ENCODE measurements around the gene APCDD1L. TPM values are rescaled to one million over a fixed set of nuclear protein-coding genes. Genes with fewer than 3 reads are reported as not detected.

Gene APCDD1L
- total RNA-seq, result under 1 TPM; under 0.01 to 0.34 TPM

DNA sequence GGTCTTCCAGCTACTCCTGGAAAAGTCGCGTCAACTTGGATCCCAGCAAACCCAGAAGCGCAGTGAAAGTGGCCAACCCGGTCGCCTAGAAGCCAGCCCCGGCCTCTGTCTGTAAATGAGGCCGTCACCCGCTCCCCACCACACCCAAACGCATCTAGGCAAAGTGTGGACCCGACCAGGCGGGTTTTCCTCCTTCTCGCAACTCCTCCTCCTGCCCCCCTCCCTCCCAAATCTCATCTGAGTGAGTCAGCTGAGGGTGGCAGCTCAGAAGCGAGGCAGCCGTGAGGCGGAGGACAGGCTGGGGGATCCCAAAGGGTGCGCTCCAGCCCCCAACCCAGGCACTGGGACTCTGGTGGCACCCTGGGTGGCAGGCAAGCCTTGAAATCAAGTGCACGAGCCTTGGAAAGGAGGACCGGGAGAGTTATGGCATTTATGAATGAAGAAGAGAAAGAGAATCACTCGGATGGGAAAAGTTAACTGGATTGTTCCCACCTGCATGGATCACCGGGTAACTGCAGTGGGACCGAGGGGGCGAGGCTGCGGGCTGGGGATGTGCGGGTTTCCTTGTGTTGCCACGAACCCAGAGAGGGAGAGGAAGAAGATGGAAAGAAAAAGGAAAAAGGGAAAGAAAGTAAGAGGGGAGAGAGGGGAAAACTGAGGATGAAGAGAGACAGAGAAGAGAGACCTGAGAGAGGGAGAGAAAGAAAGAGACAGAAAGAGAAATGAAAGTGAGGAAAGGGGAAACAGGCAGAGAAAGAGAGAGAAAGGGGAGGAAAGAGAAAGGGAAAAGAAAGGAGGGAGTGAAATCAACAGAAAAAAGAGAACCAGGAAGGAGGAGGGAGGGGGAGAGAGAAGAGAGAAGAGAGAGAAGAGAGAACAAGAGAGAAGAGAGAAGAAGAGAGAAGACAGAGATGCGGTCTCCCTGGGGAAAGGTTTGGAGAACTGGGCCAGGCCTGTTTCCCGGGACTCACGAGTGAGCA lies at the start of gene APCDD1L:
TSS of gene APCDD1L (minus strand) at position 167 of the 980 bp plus-strand sequence. CDS start 692 bp downstream, outside the sequence.

Other genes with a start within 250 kb of the APCDD1L start
- gene RAB22A, start 205.7 kb downstream of the APCDD1L start, total RNA-seq, result 10 to 100 TPM; 12.0 to 13.8 TPM
- 10 to 100 TPM; 16.9 to 19.0 TPM for gene VAPB, start 126.2 kb downstream of the APCDD1L start, total RNA-seq
- 10 to 100 TPM; 30.6 to 42.0 TPM for gene STX16, start 135.9 kb upstream of the APCDD1L start, total RNA-seq
- gene NPEPL1, start 177.4 kb upstream of the APCDD1L start, total RNA-seq, result 10 to 100 TPM; 22.3 to 33.0 TPM

Measured in melanocyte of skin (primary cell).